Uterus (tissue), 4 donors: ENCODE measurements around the gene GBX1. TPM values are rescaled to one million over a fixed set of nuclear protein-coding genes. Genes with fewer than 3 reads are reported as not detected.

Experiments used
- DNase-seq, 2 donors: peaks; one replicate each; pipeline ENCODE4 v3.0.0-alpha.2; 2019 to 2020
- H3K27ac ChIP-seq, 2 donors: fragments of 200-600 bp; sonication (generic); 1 replicate in 1 of 2; 2 replicates in 1 of 2; pipeline ENCODE4 v1.5.1; 2016 to 2018
- H3K27me3 ChIP-seq, 2 donors: fragments of 200-600 bp; sonication (generic); one replicate each; pipeline ENCODE4 v1.5.1; 2018 to 2019; ENCODE audit warnings: control low read depth in 1 of 2
- H3K36me3 ChIP-seq, 2 donors: fragments of 200-600 bp; sonication (generic); one replicate each; pipeline ENCODE4 v1.5.1; 2019; ENCODE audit warnings: control low read depth in 1 of 2
- H3K4me1 ChIP-seq, 2 donors: fragments of 200-600 bp; sonication (generic); one replicate each; pipeline ENCODE4 v1.5.1; 2018 to 2019; ENCODE audit warnings: control low read depth in 1 of 2
- H3K4me3 ChIP-seq, 2 donors: fragments of 200-600 bp; sonication (generic); 1 replicate in 1 of 2; 2 replicates in 1 of 2; pipeline ENCODE4 v1.5.1; 2018 to 2019; ENCODE audit warnings: mild to moderate bottlenecking in 1 of 2
- H3K9me3 ChIP-seq, 2 donors: fragments of 200-600 bp; sonication (generic); one replicate each; pipeline ENCODE4 v1.5.1; 2019; ENCODE audit warnings: control low read depth in 1 of 2
- CTCF ChIP-seq, 4 experiments: fragments of 200-600 bp in 2 of 4; fragments of 450-650 bp in 2 of 4; sonication (generic) in 2 of 4; IDR thresholded peaks; one replicate each; pipeline ENCODE4 v1.5.1; 2016 to 2019; ENCODE audit warnings: antibody characterized with exemption in 4 of 4, mild to moderate bottlenecking in 2 of 4, moderate library complexity in 1 of 4
- POLR2A ChIP-seq, 2 donors: fragments of 450-650 bp; IDR thresholded peaks; one replicate each; pipeline ENCODE4 v1.6.1; 2016; ENCODE audit warnings: antibody characterized with exemption in 2 of 2, mild to moderate bottlenecking in 1 of 2, moderate library complexity in 1 of 2
- intact Hi-C: fragments of 100-400 bp; cut with DNase I; formaldehyde crosslinking; loops from one replicate; pipeline ENCODE4 v1.15.1; 2023; ENCODE audit warnings: low total_unique reads
- total RNA-seq, 4 donors: library from RNA; depleted of rRNA in 3 of 4; stranded (reverse); fragments of >200 nt in 3 of 4; gene quantifications; one replicate each; pipeline versions ENCODE4 v1.1.0 to v1.2.4, GENCODE V29; 2014 to 2023
- donor health status: DM: yes; HTN: yes; CAD: no.

Gene GBX1
- total RNA-seq, 4 donors from 2014 or later, result 0.41 TPM; not detected in 3

DNA sequence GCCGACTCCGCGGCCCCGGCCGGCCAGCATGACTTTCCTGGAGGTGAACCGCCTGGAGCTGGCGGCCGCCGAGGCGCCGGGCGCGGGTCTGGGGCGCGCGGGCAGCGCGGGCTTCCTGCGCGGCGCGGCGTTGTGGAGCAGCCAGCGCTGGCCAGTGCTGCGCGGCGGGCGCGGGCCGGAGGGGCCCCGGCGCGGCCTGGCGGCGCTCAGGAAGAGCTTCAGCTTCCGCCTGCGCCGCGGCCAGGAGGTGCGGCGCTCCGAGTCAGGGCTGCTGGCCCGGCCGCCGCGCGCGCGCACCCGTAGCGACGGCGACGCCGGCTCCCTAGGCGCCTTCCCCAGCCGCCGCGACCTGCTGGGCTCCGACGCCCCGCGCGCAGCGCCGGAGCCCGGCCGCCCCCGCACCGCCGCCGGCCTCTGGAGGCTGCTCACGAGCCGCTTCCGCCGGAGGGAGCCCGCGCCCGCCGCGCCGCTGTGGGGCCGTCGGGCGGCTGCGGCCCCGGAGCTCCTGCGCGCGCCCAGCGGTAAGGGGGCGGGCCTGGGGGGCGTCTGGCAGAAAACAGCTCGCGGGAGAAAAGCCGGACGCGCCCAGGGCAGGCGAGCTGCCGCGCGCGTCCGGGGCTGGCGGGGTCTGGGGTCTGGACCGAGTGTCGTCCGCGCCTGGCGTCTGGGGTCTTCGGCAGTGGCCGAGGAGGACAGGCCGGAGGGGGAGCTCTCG, 52.2 kb downstream of the GBX1 start:
- Histone ChIP-seq H3K9me3 (no peaks in the 10 kb centered on the region), H3K4me3 (peak overlapping the region in 1 of 2 donors; percentile 15), H3K27me3 (no peaks in the 10 kb centered on the region), H3K4me1 (peaks cover 0 to 26% of the 10 kb centered on the region in 2 donors), H3K27ac (no peak overlapping the region), H3K36me3 (no peaks in the 10 kb centered on the region)
- DNase-seq, result no peak
- peak in 1 of 4 experiments; percentile 24 for TF ChIP-seq CTCF (IDR thresholded peaks at IDR 0.05)
- no peak for TF ChIP-seq POLR2A (IDR thresholded peaks at IDR 0.05)
- intact Hi-C loops, result loop anchor here (10.0 kb wide), 1 partner anchor 90 kb away; the partner anchor contains the start of genes ABCB8 and ATG9B

DNA sequence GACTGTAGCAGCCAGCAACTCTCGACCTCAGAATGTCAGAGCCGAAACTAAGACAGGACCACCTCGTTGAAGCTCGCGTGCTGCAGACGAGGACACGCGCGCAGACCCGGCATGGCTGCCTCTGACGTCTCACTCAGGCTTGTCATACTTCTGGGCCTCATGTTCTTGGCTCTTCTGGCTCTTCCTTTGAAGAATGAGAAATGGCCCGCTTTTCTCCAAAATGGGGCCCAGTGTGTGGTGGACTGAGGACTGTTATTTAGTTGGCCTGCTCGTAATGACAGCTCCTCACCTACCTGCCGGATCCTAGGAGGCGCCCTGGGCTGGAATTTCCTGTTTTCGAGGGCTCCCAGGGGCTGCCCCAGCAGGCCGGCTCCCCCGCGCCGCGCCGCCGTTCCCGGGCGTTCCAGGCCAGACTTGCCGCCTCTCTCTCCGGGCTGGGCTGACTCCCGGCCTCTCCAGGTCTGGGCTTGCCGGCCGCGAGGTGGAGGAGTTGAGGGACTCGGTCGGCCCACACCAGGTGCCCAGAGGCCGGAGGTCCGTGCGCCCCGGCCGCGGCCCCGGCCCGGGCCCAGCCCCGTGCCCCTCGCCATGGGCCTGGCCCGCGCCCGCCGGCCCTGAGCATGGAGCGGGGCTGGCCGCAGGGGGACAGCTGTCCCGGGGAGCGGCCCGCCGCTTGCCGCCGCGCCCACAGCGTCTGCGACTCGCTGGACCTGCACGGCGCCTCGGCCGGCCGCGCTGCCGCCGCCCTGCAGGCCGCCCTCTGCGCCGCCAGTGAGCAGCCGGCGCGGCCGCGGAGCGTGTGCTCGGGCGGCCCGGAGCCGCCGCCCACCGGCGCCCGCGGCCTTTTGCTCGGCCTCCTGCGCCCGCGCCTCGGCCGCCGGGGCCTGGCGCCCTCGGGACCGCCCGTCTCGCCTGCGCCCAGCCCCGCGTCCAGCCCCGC, 53.1 kb downstream of the GBX1 start:
- Histone ChIP-seq H3K36me3 (no peaks in the 10 kb centered on the region), H3K9me3 (no peaks in the 10 kb centered on the region), H3K4me3 (no peak overlapping the region), H3K27ac (no peak overlapping the region), H3K4me1 (peaks cover 0 to 29% of the 10 kb centered on the region in 2 donors), H3K27me3 (no peaks in the 10 kb centered on the region)
- intact Hi-C loops, result loop anchor here (10.0 kb wide), 1 partner anchor 90 kb away; the partner anchor contains the start of genes ABCB8 and ATG9B
- DNase-seq, result no peak
- TF ChIP-seq CTCF (IDR thresholded peaks at IDR 0.05) (no peak), POLR2A (IDR thresholded peaks at IDR 0.05) (no peak)

GRCh38 chr7:151113344-151114150, 53.9 kb downstream of the GBX1 start:
- Histone ChIP-seq H3K27ac (no peak overlapping the region), H3K36me3 (no peaks in the 10 kb centered on the region), H3K4me3 (no peak overlapping the region), H3K4me1 (peaks cover 0 to 29% of the 10 kb centered on the region in 2 donors), H3K9me3 (no peaks in the 10 kb centered on the region), H3K27me3 (no peaks in the 10 kb centered on the region)
- DNase-seq, result no peak
- no peak for TF ChIP-seq POLR2A (IDR thresholded peaks at IDR 0.05)
- no peak for TF ChIP-seq CTCF (IDR thresholded peaks at IDR 0.05)
- intact Hi-C loops, result loop anchor here (10.0 kb wide), 1 partner anchor 89 kb away; the partner anchor contains the start of genes ABCB8 and ATG9B

DNA sequence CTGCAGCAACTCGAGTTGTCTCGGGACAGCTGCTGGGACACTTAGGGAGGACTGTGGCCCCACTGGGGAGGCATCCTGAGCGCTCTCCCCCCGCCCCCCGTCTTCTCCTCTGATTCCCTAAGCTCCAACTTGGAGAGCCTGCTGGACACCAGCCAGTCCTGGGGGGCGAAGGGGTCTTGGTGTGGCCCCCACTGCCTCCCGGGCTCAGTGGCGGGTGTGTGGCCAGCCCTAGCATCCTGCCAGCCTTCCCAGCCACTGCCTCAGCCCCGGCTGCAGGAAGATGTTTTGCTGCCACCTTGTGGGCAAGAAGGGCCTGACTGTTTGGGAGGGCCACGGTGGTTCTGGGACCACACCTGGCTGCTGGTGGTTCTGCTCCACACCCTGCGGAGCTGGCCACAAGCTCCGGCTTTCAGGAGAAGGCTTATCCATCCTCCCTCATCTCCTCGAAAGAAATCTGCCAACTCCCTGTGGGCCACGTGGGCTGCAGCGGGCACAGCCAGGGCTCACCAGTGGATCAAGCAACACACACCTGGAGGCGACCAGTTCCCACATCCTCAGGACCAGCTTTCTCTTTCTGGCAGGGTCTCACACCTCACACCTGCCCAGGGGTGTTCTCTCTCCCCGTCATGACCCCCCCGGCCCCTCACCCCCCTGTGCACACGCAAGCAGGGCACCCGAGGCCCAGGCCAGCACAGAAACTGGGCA, 56.4 kb downstream of the GBX1 start:
- intact Hi-C loops, result loop anchor here (10.0 kb wide), 1 partner anchor 86 kb away; the partner anchor contains the start of genes ABCB8 and ATG9B
- no peak for TF ChIP-seq POLR2A (IDR thresholded peaks at IDR 0.05)
- TF ChIP-seq CTCF (IDR thresholded peaks at IDR 0.05), result peak; percentile 91 to 96 (median 93)
- Histone ChIP-seq H3K36me3 (no peaks in the 10 kb centered on the region), H3K4me1 (peaks cover 0 to 29% of the 10 kb centered on the region in 2 donors), H3K4me3 (no peak overlapping the region), H3K27me3 (no peaks in the 10 kb centered on the region), H3K9me3 (no peaks in the 10 kb centered on the region), H3K27ac (peak overlapping the region in 1 of 2 donors; percentile 76)
- peak; percentile 80 to 81 for DNase-seq
